GM10266 (cell line): ENCODE measurements around the gene DHX57.
"Not testable (repeated sequence)": the region's sequence is repeated elsewhere in the genome, so short reads cannot be mapped to it uniquely, and the experiment has no call there.

Experiments
- DNase-seq: peaks from one replicate; pipeline ENCODE4 v3.0.0; 2012; ENCODE audit errors: extremely low spot score
- TF ChIP-seq, protein P1 (sequence below): IDR thresholded peaks from 2 replicates; pipeline ENCODE4 v1.5.1; 2012; ENCODE audit warnings: mild to moderate bottlenecking, low read depth; ENCODE audit not compliant: control insufficient read depth, insufficient read depth; ENCODE audit errors: missing control alignments

DHX57 gene

DNA sequence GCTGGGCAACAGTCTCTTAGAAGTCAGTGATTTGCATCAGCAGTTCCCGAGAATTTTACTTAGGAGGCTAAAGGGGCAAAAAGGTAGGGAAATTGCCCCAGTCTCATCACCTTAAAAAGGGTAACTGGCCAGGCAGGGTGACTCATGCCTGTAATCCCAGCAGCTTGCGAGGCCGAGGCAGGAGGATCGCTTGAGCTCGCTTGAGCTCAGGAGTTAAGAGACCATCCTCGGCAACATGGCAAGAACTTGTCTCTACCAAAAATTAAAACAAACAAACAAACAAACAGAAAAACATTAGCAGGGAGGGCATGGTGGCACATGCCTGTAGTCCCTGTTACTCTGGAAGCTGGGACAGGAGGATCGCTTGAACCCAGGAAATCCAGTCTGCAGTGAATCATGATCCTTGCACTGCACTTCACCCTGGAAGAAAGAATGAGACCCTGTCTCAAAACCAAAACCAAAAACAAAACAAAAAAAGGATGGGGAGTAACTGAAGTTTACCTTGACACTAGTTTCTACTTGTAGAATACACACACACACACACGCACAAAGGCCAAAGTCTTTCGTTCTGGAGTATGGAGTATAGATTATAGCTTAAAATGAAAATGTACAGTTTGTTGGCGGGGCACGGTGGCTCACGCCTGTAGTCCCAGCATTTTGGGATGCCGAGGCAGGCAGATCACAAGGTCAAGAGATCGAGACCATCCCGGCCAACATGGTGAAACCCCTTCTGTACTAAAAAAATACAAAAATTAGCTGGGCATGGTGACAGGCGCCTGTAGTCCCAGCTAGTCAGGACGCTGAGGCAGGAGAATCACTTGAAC is 100.4 kb downstream of the DHX57 start:
- TF ChIP-seq, protein P1, sequence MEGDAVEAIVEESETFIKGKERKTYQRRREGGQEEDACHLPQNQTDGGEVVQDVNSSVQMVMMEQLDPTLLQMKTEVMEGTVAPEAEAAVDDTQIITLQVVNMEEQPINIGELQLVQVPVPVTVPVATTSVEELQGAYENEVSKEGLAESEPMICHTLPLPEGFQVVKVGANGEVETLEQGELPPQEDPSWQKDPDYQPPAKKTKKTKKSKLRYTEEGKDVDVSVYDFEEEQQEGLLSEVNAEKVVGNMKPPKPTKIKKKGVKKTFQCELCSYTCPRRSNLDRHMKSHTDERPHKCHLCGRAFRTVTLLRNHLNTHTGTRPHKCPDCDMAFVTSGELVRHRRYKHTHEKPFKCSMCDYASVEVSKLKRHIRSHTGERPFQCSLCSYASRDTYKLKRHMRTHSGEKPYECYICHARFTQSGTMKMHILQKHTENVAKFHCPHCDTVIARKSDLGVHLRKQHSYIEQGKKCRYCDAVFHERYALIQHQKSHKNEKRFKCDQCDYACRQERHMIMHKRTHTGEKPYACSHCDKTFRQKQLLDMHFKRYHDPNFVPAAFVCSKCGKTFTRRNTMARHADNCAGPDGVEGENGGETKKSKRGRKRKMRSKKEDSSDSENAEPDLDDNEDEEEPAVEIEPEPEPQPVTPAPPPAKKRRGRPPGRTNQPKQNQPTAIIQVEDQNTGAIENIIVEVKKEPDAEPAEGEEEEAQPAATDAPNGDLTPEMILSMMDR: no peak

DNA sequence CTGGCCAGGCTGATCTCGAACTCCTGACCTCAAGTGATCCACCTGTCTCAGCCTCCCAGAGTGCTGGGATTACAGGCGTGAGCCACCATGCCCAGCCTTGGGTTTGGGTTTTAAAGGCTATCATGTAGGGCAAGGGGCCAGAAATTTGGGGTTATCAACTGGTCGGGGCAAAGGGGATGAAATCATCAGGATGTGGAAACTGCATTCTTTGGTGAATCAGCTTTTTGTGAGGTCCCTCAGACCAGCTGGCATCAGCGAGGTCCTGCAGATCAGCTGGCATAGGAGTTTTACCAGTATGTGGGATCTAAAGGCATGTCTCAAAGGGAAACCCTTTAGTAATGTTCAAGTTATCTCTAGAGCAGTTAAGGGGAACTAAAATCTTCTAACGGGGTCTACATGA is 104.1 kb downstream of the DHX57 start:
- no peak for DNase-seq
- TF ChIP-seq, protein P1: no peak

More for the DNA sequence above, 100.4 kb downstream of the DHX57 start:
- DNase-seq: no peak

DNA sequence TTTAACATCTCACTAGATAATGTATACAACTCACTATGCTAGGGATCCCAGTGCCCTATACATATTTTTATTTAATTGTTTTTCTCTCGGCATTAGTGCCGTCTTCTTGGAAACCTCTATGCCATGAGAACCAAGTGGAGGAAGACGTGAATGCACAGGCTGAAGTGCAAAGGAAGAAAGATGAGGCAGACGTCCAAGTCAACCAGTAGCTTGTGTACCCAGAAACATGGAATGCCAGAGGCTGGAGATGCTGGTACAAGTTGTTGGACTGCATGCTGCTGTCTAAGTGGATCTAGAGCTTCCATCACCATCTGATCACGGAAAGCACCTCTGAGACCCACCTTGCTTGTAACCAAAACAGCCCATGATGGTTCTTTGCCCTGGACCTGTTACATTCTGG is 110.2 kb downstream of the DHX57 start:
- TF ChIP-seq, protein P1: no peak
- DNase-seq: no peak

GRCh38 chr2:38765149-38765548 is 110.6 kb downstream of the DHX57 start:
- TF ChIP-seq, protein P1: no peak
- DNase-seq: no peak

DNA sequence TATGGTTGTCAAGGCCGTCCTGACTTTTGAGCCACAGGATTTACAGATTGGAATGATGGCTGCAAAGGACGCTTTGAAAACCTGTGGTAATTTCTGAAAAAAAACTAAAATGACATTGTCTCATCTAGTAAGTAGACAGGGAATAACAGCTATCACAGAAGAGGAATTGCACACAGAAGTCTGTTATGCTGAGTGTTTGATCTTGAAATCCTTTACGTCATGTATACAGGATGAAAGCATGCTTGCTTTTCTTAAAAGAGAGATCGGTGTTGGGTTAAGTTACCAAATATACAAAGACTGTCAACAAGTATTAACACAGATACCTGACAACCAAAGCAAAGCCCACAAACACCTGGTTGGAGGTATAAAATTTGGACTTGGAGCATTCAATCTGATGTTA is 112.0 kb downstream of the DHX57 start:
- TF ChIP-seq, protein P1: no peak
- DNase-seq: no peak

GRCh38 chr2:38763228-38763627 is 112.5 kb downstream of the DHX57 start:
- TF ChIP-seq, protein P1: no peak
- peak; percentile 46 for DNase-seq

DNA sequence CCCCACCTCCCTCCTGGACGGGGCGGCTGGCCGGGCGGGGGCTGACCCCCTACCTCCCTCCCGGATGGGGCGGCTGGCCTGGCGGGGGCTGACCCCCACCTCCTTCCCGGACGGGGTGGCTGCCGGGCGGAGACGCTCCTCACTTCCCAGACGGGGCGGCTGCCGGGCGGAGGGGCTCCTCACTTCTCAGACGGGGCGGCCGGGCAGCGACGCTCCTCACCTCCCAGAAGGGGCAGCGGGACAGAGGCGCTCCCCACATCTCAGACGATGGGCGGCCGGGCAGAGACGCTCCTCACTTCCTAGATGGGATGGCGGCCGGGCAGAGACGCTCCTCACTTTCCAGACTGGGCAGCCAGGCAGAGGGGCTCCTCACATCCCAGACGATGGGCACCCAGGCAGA is 119.8 kb downstream of the DHX57 start:
- DNase-seq: not testable (repeated sequence)
